BE2C (cell line): ENCODE results near the gene DMAC2.

Experiments used
- DNase-seq: peaks from one replicate; pipeline ENCODE4 v3.0.0-alpha.2; 2020
- H3K27me3 ChIP-seq: fragments of 250-450 bp; sonication (Bioruptor Pico); 2 replicates; pipeline ENCODE4 v1.5.1; 2020; ENCODE audit warnings: mild to moderate bottlenecking
- H3K36me3 ChIP-seq: fragments of 250-450 bp; sonication (Bioruptor Pico); 2 replicates; pipeline ENCODE4 v1.5.1; 2020; ENCODE audit warnings: mild to moderate bottlenecking
- H3K4me1 ChIP-seq: fragments of 250-450 bp; sonication (Bioruptor Pico); 2 replicates; pipeline ENCODE4 v1.5.1; 2020
- H3K4me3 ChIP-seq: 2 replicates; pipeline ENCODE4 v1.5.1; 2011; ENCODE audit warnings: low read depth, low read length
- H3K9me3 ChIP-seq: fragments of 250-450 bp; sonication (Bioruptor Pico); 2 replicates; pipeline ENCODE4 v1.5.1; 2020
- CTCF ChIP-seq: IDR thresholded peaks from 2 replicates; pipeline ENCODE4 v1.5.1; 2012; ENCODE audit warnings: mild to moderate bottlenecking, low read depth, low read length

The DMAC2 gene

DNA sequence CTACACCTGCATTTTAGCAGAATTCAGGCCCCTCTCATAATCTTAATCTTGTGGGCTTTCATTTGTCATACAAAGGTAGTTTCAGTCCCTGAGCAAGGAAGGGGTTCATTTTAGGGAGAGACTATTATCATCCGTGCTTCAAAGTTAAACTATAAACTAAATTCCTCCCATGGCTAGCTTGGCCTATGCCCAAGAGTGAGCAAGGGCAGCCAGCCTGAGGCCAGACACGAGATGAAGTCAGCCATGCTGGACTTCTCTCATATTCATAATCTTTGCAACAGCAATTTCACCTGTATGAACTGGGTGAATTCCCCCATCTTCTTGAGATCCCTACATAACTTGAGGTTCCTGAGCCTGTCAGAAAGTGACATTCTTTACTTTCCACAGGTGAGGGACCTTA, 16.2 kb upstream of the DMAC2 start:
- Histone ChIP-seq H3K4me1 (no peaks in the 10 kb centered on the region), H3K9me3 (no peaks in the 10 kb centered on the region; the same call in 1 of the 2 replicates), H3K27me3 (peaks cover 53% of the 10 kb centered on the region), H3K36me3 (no peaks in the 10 kb centered on the region), H3K4me3 (no peak overlapping the region)
- no peak for TF ChIP-seq CTCF
- DNase-seq: no peak

GRCh38 chr19:41452584-41453275, 13.0 kb upstream of the DMAC2 start:
- TF ChIP-seq CTCF: no peak
- DNase-seq: no peak
- H3K9me3 ChIP-seq: no peaks in the 10 kb centered on the region; the same call in 1 of the 2 replicates

DNA sequence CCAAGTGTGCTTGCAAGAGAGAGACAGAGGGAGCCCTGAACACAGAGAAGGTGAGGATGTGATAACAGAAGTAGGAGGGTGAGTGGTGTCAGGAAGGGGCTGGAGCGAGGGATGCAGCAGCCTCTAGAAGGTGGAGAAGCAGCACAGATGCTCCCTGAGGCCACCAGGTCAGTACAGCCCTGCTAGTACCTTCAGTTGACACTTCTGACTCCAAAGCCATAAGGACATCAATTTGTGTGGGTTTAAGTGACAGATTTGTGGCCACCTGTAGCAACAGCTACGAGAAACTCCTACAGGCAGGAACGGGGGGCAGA, 10.1 kb upstream of the DMAC2 start:
- no peak for DNase-seq
- Histone ChIP-seq H3K9me3 (no peaks in the 10 kb centered on the region), H3K4me3 (no peak overlapping the region), H3K4me1 (no peaks in the 10 kb centered on the region), H3K27me3 (peaks cover 35% of the 10 kb centered on the region), H3K36me3 (no peaks in the 10 kb centered on the region)
- TF ChIP-seq CTCF: no peak

More at GRCh38 chr19:41452584-41453275, 13.0 kb upstream of the DMAC2 start:
- H3K36me3 ChIP-seq: no peaks in the 10 kb centered on the region
- H3K27me3 ChIP-seq: peaks cover 37% of the 10 kb centered on the region
- H3K4me1 ChIP-seq: no peaks in the 10 kb centered on the region
- no peak overlapping the region for H3K4me3 ChIP-seq

- Histone ChIP-seq H3K4me1 (no peaks in the 10 kb centered on the region), H3K36me3 (no peaks in the 10 kb centered on the region), H3K9me3 (no peaks in the 10 kb centered on the region), H3K4me3 (peak overlapping the region; percentile 41), H3K27me3 (peaks cover 37% of the 10 kb centered on the region)
- peak; percentile 74 for DNase-seq
- TF ChIP-seq CTCF: peak; percentile 99
These were observed 9.6 kb upstream of the DMAC2 start for GRCh38 chr19:41449079-41449864.

DNA sequence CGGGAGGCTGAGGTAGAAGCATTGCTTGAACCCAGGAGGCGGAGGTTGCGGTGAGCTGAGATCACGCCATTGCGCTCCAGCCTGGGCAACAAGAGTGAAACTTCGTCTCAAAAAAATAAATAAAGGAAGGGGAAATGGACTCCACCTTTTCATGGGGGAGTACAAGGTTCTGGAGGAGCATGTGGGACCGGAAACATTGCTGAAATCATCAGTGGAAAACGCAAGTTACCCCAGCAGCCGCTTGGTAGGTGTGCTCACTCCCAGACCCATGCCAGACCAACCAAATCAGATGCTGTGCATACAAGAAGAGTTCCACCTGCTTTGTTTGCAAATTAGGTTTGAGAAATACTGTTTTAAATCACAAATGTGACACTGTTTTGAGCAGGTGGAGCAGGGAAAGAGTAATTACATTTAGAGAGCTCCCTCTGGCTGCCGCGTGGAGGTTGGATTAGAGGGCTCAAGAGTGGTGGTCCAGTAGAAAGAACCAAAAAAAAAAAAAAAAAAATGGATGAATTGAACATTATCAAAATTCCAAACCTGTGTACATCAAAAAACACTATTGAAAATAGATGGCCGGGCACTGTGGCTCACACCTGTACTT, 8.1 kb upstream of the DMAC2 start:
- Histone ChIP-seq H3K36me3 (no peaks in the 10 kb centered on the region), H3K9me3 (no peaks in the 10 kb centered on the region), H3K4me1 (no peaks in the 10 kb centered on the region), H3K4me3 (no peak overlapping the region), H3K27me3 (peaks cover 39% of the 10 kb centered on the region)
- DNase-seq: no peak
- peak; percentile 27 for TF ChIP-seq CTCF

DNA sequence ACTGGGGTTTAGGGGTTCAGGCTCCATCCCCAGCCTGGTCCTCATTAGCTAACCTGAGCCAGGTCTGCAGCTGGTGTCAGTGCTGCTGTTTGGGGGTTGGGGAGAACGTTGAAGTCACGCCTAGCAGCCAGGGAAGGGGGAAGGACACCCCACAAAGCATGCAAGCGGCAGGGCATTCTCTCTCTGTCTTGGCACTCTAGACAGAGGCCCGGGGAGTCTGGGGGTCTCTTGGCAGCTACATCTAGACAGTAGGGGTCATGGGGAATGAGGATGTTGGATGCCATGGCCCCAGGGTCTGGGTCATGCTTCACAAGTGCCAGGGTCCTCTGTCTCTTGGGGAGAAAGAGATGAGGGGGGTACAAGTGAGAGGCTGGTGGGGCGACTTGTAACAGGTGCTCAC, 5.9 kb upstream of the DMAC2 start:
- no peak for DNase-seq
- Histone ChIP-seq H3K4me3 (no peak overlapping the region), H3K4me1 (no peaks in the 10 kb centered on the region), H3K36me3 (no peaks in the 10 kb centered on the region), H3K27me3 (peaks cover 36% of the 10 kb centered on the region), H3K9me3 (no peaks in the 10 kb centered on the region)
- no peak for TF ChIP-seq CTCF
